GM21825 (cell line): ENCODE results near the gene HELZ2.
"Not testable (repeated sequence)": the region's sequence is repeated elsewhere in the genome, so short reads cannot be mapped to it uniquely, and the experiment has no call there.

Experiments
- ATAC-seq: cut with Tn5 transposase; IDR thresholded peaks from one replicate; pipeline ENCODE4 v1.9.1; 2021; ENCODE audit warnings: mild to moderate bottlenecking, moderate library complexity; ENCODE audit not compliant: unreplicated experiment

The HELZ2 gene

GRCh38 chr20:63566395-63567135 lies 7.5 kb downstream of the HELZ2 start:
- ATAC-seq, result no peak

DNA sequence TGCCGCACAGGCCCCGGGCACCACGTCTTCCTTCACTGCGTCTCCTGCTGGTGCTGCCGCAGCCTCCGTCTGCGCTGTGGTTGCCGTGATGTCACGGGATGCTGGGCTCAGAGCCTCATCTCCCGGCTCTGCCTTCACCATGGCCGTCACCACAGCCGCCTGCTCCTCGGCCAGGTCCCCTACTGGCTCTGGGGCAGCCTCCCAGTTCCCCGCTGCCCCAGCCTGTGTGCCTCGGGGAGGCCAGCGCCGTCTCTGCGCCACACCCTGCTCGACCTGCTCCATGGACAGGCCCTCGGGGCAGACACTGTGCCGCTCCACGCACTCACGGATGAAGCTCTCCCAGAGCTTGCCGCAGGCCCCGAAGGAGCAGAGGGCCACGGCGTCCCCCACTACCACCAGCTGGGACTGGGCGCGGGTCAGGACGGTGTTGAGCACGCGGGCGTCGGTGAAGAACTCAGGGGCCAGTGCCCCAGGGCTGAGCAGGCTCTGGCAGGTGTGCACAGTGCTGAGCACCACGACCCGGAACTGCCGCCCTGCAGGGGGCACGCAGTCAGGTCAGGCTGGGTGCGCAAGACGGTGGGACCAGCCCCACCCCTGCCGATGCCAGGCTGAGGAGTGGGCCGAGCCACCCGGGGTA lies 8.2 kb downstream of the HELZ2 start:
- ATAC-seq, result no peak

- no peak for ATAC-seq
Measured at GRCh38 chr20:63565021-63565698, 8.9 kb downstream of the HELZ2 start.

GRCh38 chr20:63564036-63564810 lies 9.8 kb downstream of the HELZ2 start:
- no peak for ATAC-seq

DNA sequence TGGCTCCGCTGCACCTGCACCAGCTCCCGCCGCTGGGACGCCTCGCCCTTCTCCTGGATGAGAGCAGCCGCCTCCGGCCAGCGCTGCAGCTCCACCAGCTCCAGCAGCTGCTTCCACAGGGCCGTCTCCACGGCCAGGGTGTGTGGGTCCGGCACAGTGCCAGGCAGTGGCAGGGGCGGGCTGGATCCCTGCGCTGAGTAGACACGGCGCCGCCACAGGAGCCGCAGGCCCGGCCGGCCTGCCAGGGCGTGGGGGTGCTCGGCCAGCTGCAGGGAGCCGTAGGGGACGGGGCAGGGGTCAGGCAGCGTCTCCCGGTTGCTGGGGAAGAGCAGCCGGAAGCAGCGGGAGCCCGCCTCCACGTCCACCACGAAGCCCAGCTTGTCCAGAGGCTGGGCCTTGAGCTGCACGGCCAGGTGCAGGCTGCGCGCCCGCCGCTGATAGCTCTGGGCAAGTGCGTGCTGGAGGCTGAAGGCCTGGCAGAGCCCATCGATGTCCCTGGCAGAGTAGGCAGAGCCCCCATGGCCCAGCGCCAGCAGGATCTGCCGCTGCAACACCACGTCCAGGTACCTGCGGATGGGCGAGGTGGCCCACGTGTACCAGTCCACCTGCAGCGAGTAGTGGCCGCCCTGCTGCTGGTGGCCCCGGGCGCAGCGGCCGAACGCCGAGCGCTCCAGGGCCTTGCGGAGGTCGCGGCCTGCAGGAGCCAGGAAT lies 10.7 kb downstream of the HELZ2 start:
- no peak for ATAC-seq

DNA sequence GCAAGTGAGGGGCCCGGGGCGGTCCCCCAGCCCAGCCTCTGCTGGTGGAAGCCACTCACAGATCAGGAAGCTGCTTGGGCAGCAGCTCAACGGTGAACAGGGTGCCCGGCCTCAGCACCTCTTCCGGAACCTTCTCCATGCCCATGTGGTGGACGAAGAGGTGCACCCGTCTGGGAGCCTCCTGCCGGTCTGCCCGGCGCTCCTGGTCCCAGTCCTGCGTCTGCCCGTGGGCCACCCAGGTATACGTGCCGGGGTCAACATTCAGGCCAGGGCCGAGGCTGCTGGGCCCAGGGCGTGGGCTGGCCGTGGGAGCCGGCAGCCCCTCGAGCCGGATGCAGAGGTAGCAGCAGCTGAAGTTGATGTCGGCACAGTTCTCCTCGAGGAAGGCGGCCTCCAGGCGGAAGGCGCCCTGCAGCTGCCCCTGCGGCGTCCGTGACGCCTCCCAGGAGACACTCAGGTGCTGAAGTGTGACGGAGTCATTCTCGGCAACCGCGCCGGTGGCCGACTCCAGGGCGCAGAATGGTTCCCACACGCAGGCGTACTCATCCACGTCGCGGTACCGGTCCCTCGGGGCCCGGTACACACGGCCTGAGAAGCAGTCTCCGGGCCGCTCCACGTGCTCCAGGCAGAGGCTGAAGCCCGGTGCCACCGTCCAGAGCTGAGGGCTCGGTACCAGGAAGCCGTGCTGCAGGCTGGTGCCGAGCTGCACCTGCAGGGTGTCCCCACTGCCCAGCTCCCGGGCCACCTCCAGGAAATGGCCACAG lies 11.4 kb downstream of the HELZ2 start:
- no peak for ATAC-seq

- no peak for ATAC-seq
Measured at GRCh38 chr20:63561624-63562396, 12.2 kb downstream of the HELZ2 start.

DNA sequence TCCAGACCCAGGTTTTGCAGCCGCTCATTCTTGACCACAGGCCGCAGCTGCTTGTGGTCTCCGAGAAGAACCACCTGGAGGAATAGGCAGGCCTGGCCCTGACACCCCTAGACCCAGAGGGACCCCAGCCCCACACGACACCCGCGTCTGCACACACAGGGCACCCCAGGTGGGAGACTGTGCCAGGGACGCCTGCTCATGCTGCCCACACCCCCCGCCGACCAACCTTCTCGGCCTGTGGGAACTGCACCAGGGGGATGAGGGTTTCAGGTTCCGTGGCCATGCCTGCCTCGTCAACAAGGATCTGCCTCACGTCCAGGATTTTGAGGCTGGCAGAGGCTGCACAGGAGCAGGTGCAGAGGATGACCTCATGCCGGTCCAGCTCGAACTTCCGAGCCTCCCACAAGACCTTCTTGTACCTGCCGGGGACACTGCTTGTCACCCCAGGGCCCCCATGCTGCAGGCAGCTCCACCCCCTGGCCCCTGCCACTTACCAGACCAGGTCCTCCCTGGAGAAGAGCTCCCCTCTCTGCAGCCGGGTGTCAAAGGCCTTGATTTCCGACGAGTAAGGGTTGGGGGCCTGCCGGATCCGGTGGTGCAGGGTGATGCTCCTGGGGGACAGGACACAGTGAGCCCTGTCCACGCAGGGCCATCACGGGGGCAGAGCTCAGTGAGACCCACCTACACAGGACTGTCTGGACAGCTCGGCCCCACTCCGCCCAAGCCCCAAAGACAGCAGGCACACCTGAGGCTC lies 13.0 kb downstream of the HELZ2 start:
- ATAC-seq, result no peak

DNA sequence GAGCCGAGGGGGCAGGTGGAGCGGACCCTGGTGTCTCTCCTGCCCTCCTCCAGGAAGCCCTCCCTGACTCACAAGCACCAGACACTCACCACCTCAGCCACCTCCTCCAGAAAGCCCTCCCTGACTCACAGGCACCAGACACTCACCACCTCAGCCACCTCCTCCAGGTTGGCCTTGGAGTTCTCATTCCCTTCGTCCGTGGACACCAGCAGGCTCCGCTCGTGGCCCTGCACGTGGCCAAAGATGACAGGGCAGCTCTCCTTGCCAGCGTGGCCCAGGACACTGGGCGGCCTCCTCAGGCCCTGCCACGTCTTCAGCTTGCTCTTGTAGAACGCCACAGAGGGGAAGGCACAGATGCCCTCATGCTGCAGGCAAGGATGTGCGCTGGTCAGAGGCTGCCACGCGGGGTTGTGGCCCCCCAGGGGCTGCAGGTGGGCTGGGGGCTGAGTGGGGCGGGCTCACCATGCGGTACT lies 13.7 kb downstream of the HELZ2 start:
- no peak for ATAC-seq

DNA sequence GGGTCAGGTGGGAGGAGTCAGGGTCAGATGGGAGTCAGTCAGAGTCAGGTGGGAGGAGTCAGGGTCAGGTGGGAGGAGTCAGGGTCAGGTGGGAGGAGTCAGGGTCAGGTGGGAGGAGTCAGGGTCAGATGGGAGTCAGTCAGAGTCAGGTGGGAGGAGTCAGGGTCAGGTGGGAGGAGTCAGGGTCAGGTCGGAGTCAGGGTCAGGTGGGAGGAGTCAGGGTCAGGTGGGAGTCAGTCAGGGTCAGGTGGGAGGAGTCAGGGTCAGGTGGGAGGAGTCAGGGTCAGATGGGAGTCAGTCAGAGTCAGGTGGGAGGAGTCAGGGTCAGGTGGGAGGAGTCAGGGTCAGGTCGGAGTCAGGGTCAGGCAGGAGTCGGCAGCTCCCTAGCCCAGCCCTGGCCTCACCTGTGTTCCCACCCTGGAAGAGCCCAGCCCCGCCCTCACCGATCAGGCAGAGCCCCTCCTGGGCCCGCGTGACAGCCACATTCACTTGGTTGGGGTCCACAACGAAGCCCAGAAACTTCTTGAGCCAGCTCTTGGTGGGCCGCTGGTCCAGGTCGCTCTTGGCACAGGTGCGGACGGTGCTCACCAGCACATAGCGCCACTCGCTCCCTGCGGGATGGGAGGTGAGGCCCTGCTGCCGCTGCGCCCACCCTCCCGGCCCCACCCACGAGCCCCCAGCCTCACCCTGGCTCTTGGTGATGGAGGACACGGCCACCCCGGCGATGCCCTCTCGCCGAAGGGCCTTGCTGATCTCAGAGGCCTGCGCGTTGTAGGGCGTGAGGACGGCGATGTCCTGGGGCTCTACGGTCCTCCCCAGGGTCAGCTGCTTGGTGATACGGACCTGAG lies 14.3 kb downstream of the HELZ2 start:
- ATAC-seq, result not testable (repeated sequence)

- ATAC-seq, result no peak
Measured at GRCh38 chr20:63558804-63559484, 15.1 kb downstream of the HELZ2 start.

DNA sequence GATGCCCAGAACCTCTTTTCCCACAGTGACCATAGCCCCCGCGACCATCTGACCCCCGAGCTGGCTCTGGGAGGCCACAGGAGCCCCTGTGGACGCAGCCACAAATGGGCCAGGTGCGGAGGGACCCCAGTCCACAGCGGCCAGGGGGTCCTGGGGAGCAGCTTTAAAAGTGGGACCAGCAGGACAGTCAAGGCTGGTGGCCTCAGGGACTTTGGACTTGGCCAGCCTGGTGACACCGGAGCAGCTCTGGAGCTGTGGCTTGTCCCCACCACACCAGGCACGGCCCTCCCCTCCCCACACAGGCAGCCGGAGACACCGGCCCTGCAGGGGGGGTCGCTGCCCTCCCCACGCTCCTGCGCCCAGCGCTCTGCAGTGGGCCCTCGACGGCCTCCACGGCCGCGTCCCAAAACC lies 16.6 kb downstream of the HELZ2 start:
- ATAC-seq, result no peak

DNA sequence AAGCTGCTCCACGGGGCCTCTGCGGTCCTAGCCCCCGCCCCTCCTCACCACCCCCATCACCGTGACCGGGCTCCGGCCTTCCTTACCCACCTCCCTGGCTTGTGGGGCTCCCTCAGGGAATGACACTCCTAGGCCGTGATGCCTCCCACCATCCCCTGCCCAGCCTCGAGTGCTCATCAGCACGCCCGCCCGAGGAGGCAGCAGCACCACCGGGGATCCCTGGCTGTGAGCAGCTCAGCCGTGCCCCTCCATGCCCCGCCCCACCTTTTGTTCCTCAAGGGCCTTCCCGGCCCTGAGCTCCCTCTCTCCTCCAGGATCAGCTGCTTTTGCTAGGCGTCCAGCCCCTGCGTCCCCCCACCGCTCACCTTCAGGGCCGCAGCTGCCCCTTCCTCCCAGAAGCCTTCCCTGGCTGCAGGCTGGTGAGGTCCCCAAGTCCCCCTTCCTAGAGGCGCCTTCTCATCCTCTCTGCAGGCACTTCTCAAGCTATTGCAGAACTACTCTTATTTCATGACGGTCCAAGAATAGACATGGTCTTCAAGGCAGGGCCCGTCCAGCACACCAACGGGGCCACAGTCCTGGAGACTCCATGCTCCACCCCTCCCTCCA lies 17.1 kb downstream of the HELZ2 start:
- ATAC-seq, result no peak

- ATAC-seq, result no peak
Measured at GRCh38 chr20:63555661-63556381, 18.2 kb downstream of the HELZ2 start.

GRCh38 chr20:63554361-63555278 lies 19.4 kb downstream of the HELZ2 start:
- peak; percentile 9 for ATAC-seq
